GM12892 (cell line): ENCODE data around the gene RIN2.
"Not testable (repeated sequence)": the region's sequence is repeated elsewhere in the genome, so short reads cannot be mapped to it uniquely, and the experiment has no call there.

Experiments used
- DNase-seq: peaks from one replicate; pipeline ENCODE4 v3.0.0; 2011; ENCODE audit not compliant: insufficient read length
- FAIRE-seq: peaks from 2 replicates; lab custom pipeline; 2011; peaks lifted over from hg19 to GRCh38; lab: Jason Lieb, UNC
- POLR2A ChIP-seq: IDR thresholded peaks from 2 replicates; pipeline ENCODE4 v1.6.1; 2011; ENCODE audit warnings: low read depth, low read length, control low read depth
- POLR2AphosphoS5 ChIP-seq: IDR thresholded peaks from 2 replicates; pipeline ENCODE4 v1.6.1; 2011; ENCODE audit warnings: low read depth, low read length, control low read depth
- TAF1 ChIP-seq: IDR thresholded peaks from 2 replicates; pipeline ENCODE4 v1.6.1; 2011; ENCODE audit warnings: low read depth, mild to moderate bottlenecking, control low read depth, low read length, borderline replicate concordance

RIN2 gene

GRCh38 chr20:19802492-19803158 lies 44.6 kb downstream of the RIN2 start:
- DNase-seq (no peak), FAIRE-seq (no peak)
- TF ChIP-seq TAF1 = no peak

- DNase-seq, FAIRE-seq: not testable (repeated sequence)
Measured at GRCh38 chr20:19806276-19806675, 48.2 kb downstream of the RIN2 start.

- TF ChIP-seq POLR2A (no peak), TAF1 (no peak), POLR2AphosphoS5 (no peak)
- FAIRE-seq (no peak), DNase-seq (no peak)
Measured at GRCh38 chr20:19806806-19807190, 48.7 kb downstream of the RIN2 start.

GRCh38 chr20:19807191-19807945 lies 49.3 kb downstream of the RIN2 start:
- TF ChIP-seq TAF1 (no peak), POLR2A (no peak), POLR2AphosphoS5 (no peak)
- DNase-seq (no peak), FAIRE-seq (no peak)
